GM21529 (cell line): ENCODE results near the gene VWA1.
"Not testable (repeated sequence)": the region's sequence is repeated elsewhere in the genome, so short reads cannot be mapped to it uniquely, and the experiment has no call there.

Experiments
- ATAC-seq: cut with Tn5 transposase; IDR thresholded peaks from one replicate; pipeline ENCODE4 v1.9.1; 2021; ENCODE audit not compliant: unreplicated experiment

VWA1 gene

GRCh38 chr1:1434824-1435105 lies 725 bp upstream of the VWA1 start:
- no peak for ATAC-seq

DNA sequence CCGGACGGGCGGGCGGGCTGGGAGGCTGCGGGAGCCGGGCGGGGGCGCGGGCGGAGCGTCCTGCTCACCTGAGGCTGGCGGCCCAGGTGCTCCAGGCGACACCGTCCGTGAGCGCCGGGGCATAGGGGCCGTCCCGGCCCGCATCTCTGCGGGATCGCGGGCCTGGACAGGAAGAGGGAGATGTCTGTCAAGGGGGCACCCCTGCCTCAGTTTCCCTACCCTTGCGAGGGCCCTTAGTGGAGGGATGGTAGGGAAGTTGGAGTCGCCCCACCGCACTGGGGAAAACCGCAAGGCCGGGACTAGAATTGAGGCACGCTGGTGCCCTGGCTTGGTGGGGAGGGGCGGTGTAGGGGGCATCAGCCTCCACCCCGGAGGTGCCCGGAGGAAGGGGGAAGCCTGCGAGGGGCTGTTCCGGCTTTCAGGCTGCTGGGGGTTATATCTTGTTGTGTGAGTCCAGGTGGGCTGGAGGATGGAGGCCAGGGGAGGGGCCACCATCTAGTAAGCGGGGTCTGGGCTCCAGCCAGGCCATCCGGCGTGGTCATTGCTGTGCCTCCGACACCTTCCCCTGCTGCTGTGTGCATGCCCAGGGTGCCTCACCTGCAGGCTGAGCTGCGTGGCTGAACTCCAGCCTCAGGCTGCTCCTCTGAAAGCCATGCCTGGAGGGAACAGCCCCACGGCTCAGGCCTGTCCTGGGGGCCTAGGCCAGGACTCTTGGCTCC lies 580 bp downstream of the VWA1 start:
- ATAC-seq = no peak

- ATAC-seq = no peak
These were observed 1.1 kb downstream of the VWA1 start for GRCh38 chr1:1436630-1437032.

GRCh38 chr1:1437033-1437903 lies 1.8 kb downstream of the VWA1 start:
- no peak for ATAC-seq

GRCh38 chr1:1437904-1438376 lies 2.5 kb downstream of the VWA1 start:
- no peak for ATAC-seq

DNA sequence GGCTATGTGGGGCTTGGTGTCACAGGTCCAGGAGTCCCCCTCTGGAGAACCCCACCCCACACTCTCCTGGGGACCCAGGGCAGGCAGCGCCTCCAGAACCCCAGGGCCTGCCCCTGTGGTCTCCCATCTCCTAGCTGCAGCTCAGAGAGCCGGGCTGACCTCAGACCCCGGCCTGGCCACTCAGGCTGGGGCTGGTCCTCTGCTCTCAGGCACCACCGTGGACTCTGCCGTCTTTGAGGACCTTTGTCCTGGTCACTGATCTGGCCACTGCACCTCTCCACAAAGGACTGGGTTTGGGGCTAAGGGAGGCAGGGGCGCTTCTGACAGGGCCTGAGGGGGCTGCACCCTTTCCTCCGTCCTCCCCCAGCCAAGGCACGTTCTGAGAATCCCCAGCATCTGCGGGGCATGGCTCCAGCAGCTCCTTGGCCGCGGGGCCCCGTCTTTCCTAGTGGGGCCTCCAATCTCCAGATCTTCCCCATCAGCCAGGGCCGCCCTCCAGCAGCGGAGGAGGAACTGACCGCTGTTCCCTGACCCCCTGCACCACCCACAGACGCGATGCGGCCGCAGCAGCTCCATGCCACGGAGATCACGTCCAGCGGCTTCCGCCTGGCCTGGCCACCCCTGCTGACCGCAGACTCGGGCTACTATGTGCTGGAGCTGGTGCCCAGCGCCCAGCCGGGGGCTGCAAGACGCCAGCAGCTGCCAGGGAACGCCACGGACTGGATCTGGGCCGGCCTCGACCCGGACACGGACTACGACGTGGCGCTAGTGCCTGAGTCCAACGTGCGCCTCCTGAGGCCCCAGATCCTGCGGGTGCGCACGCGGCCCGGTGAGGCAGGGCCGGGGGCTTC lies 3.3 kb downstream of the VWA1 start:
- no peak for ATAC-seq

- ATAC-seq = no peak
These were observed 4.2 kb downstream of the VWA1 start for GRCh38 chr1:1439546-1440261.

DNA sequence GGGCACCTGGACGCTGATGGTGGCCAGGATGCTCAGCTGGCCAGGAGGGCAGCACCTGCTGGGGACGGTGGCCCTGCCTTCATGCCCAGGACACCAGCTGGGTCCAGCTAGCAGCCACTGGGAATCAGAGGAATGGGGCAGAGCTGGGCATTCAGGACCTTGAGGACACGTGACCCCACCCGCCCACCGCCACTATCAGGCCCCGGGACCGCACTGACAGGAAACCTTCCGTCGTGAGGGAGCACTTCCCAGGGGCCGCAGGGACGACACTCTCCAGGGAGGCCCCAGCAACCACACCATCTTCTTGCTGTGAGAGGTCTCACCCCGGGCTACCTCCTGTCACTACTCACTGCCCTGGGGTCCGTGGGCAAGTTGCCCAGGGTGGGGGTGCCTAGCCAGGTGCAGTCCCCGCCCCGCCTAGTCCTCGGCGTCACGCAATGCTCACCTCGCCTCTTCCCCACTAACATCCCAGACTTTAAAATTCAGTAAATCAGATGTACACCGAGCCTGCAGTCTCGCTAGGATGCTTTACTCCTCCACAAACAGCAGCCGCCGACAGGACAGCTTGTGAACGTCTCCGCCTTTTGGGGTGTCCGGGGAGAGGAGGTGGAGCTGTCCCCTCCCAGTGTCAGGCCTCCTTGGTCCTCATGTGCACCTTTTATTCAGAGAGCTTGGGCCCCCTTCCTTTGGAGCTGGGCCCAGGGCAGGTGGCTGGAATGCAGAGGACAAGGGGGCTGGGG lies 4.9 kb downstream of the VWA1 start:
- no peak for ATAC-seq

DNA sequence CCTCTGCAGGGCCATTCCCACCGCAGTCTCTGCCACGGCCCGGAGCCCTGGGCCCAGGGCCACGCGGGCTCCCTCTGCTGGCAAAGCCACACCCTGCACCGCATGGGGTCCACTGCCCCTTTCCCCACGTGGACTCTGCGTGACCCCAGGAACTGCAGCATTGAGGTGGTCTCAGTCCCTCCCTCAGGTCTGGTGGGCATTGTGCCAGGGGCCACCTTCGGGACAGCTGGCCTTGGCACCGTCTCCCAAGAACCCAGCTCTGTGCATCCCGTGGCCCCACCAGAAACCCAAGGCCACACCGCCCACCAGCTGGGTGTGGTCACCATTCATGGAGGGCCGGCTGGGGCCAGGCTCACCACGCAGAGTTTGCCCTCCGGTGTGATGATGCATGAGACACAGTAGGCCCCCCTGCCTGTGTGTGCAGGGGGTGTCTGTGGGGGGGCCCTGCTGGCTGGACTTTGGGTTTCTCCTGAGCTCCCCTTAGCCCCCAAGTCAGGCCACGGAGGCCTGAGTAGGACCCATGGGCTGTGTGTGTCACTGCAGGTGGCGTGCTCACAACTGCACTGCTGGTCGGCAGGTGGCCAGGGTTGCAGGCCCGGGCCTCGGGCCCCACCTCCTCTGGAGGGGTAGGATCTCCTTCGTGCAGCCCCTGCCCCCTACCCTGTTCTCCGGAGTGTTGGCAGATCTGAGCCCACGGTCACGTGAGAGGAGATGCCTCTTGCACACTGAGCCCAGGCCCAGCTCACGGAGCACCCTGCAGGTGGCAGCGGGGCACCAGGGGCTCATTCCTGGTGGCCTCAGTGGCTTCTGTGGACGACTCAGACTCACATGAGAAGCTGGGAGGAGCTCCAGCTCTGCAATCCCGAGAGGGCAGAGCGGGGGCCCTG lies 5.8 kb downstream of the VWA1 start:
- no peak for ATAC-seq

GRCh38 chr1:1442069-1442770 lies 6.7 kb downstream of the VWA1 start:
- no peak for ATAC-seq

- not testable (repeated sequence) for ATAC-seq
These were observed 11.1 kb downstream of the VWA1 start for GRCh38 chr1:1446631-1447030.

DNA sequence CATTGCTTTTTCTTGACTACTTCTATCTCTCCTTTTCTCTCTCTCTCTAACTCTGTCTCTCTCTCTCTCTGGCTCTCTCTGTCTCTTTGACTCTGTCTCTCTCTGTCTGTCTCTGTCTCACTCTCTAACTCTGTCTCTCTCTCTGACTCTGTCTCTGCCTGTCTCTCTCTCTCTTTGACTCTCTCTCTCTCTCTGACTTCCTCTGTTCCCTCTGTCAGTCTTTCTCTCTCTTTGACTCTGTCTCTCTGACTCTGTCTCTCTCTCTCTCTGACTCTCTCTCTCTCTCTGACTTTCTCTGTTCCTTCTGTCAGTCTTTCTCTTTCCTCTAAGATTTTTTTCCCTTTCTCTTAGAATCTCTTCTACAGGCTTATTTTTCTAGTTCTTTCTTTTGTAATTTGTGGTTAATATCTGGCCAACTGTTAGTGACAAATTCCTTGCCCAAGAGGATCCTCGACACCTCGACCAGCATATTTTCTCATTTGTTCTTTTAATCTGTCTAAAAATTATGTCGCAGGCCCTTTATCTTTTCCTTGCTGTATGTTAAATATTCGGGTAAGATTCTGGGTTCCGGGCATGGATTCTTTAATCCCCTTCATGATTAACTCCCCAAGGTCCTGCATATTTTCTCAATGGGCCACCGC lies 13.7 kb downstream of the VWA1 start, which contains the start of gene ATAD3C:
Gene ATAD3C, plus strand, starts transcription at position 591 of the 641 bp plus-strand sequence. CDS start 995 bp downstream, outside the sequence.
- ATAC-seq = no peak

DNA sequence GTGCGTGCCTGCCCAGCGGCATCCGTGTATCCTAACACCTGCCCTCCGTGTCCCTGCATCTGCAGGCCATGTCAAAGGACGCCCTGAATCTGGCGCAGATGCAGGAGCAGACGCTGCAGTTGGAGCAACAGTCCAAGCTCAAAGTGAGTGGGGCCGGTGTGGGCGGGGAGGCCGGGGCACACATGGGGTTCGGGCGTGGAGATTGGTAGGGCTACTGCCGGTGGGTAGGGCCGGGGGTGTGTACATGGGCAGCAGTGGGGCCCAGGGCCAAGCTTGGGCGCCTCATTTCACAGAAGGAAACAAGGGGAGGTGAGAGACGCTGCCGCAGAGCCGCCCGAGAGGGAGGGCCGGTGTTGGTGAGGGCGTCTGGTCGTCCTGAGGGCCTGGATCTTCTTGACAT lies 15.1 kb downstream of the VWA1 start:
- ATAC-seq = not testable (repeated sequence)

DNA sequence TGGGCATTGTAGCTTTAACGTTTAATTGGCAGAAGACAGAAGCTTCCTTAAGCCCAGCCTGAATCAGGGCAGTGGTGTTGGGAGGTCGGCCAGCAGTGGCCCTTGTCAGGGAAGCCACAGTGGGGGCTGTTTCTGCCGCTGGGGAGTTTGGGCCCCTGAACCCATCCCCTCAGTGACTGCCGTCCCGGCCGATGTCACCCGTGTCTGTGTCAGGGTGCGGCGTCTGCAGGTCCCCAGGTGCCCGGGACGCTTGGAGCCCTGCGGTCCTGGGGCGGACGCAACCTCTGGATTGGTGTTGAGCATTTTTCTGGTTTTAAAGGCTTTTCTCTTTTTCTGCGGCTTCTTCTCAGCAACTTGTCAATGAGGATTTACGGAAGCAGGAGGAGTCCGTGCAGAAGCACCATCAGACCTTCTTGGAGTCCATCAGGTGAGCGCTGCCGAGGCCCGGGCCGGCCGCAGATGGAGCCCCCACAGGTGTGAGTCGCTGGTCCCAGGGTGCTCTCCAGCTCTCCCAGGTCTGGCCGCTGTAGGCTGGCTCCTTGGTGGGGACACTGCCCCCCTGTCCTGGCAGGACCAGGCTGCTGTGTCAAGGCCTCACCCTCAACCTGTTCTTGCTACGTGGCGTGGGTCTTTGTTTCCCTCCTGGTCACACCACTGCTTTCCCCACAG lies 16.3 kb downstream of the VWA1 start:
- no peak for ATAC-seq

- ATAC-seq = not testable (repeated sequence)
These were observed 16.9 kb downstream of the VWA1 start for GRCh38 chr1:1452365-1452739.

DNA sequence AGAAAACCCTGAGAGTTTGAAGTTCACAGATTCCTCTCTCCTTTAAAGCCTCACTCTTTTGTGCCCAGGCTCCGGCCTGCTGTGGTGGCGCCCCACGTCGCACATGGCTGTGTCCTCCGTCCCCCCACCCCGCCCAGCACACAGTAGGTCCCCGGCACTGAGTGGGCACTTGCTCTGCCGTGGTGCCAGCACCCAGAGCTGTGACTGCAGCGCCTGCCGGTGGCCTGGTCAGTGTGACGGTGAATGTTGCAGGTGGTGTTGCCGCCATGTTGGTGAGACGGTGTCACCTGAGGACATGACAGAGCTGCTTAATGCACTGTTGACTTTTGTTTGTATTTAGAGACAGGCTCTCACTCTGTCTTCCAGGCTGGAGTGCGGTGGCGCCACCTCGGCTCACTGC lies 17.4 kb downstream of the VWA1 start:
- ATAC-seq = no peak

- ATAC-seq = not testable (repeated sequence)
These were observed 19.0 kb downstream of the VWA1 start for GRCh38 chr1:1454286-1455056.
